Measurements from ENCODE around the gene RNASE13.

RNASE13 gene

DNA sequence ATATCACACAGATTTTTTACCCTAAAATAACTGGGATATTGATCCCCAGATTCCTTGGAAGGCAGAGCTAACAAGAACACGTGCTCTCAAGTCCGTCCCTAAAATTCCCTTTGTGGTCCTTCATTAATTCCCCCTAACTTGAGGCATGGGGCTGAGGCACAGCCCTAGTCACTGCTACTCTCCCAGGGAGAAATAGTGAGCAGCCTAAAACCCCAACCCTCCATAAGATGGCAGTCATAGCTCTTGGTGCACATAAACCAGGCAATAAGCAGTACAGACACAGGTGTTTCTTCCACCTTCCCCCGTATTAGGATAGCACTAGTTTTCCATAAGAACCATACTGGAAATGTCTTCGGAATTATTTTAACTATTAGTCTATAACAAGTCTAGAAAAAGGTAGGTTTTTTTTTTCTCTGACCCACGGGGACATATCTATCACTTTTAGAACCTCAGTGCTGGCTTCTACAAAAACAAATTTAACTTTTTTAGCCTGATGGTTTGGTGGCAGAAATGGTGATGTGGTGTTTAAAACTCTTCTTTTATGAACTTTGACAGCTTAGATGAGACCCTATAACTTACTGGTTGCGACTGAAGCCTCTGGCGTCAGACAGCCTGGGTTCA lies 32.4 kb upstream of the RNASE13 start:
- DNase-seq (ENCODE audit: low read depth in 2 of 2, low spot score in 1 of 2) = no peak

DNA sequence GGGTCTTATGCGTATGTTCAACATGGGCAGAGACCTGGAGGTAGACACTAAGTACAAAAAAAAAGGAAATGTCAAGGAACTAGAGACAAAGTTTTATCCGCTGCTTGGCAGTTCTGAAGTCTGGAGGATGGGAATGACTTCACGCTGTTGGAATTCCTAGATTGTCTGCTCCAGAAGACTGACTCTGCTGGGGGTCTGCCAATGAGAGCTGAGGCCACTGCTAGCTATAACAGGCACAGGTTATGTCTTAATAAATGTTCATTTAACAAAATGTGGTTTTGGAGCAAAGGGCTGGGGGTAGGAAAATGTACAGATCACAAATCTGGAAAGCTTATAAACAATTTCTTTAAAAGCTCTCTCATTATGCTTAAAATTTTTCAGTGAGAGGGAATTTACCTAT lies 28.9 kb upstream of the RNASE13 start:
- DNase-seq (ENCODE audit: low read depth in 2 of 2, low spot score in 1 of 2) = no peak

DNA sequence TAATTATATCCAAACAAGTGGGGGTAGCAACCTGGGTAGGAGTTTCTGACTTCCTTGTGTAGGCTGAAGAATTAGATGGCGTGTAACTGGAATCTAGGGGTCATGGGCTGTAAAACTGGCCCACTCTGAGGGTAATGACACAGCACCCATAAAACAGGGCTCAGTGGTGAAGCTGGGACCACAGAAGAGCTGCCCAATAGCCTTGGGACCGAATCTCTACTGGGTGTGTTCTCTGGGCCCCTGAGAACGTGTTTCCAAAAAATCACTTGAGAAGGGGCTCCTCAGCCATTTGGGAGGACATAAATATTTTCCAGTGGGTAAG lies 26.7 kb upstream of the RNASE13 start:
- DNase-seq (ENCODE audit: low read depth in 2 of 2, low spot score in 1 of 2) = no peak

DNA sequence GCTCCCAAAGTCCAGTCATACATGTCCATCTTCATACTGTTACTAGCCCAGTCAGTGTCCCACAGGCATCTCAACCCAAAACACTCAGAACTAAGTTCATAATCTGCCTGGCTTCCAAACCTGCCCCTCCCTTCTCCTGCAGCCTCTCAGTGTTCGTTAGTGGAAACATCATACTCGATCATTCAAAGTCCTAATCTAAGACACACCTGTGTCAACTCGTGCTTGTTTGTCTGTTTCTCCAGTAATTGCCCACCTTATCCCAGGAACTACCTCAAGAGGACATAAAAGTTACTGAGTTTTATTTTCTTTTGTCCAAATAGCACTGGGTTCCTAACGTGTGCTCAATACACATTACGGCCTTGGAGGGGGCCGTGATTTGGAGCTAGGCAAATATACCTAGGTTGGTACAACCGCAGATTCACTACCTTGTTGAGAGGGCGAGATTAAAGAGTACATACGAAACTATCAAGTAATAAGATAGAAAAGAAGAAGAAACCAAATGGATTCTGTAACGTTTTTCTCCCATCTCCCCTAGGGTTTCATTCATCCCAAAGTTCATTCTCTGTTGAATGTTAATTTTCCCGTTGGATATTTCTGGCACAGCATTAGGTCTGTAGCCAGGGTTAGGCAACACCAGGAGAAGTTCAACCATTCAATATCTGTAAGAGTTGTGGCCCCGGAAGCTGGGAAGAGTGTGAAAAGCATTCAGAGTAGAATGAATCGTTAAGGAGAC lies 26.2 kb upstream of the RNASE13 start:
- DNase-seq (ENCODE audit: low read depth in 2 of 2, low spot score in 1 of 2) = no peak

DNA sequence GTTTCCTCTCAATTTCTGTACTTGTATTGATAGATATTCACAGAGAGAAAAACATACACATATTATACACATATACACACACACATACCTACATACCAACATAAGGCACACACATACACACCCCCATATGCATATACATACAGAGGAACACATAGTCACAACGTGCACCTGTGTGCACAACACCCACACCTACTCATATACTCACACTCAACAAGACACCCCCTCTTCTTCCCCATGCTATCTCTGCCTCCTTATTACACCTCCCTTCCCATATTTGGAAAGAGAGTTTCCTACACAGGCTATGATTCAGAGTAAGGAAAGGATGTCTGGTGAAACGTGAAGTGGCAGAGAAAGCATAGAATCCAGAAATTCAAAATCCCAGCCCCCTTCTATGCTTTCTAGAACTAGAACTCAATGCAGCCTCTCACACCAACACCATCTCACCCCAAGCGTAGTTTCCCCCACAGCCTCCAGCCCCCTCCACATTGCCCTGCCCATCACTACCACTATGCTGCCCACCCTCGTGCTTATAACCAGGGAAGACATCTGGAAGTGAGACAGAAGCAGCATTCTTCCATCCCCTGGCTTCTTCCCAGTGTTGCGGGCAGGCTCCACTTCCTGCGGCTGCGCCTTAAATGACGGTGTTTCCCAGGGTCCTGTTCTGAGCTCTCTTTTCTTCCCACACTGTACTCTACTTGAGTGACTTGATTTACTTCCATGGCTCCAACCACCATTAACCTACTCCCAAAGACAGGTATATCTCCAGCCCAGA lies 25.4 kb upstream of the RNASE13 start:
- DNase-seq (ENCODE audit: low read depth in 2 of 2, low spot score in 1 of 2) = no peak

DNA sequence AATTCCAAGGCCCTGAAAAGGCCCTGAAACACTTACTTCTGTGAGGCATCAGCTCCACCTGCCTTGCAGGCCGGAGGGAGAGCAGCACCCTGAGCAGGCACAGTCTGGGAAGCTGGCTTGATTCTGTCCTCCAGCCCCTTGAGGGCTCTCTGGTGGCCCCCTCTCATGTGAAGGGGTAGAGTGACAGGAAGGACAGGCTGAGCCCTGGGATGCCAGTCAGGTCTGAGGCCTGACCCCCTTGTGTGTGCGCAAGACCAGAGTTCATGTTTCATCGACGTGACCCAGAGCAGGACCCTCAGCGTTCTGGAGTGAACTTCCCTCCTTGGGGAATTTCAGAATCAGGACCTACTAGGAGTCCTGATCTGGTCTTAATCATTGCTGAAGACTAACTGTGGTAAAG lies 24.3 kb upstream of the RNASE13 start:
- no peak for DNase-seq (ENCODE audit: low read depth in 2 of 2, low spot score in 1 of 2)

DNA sequence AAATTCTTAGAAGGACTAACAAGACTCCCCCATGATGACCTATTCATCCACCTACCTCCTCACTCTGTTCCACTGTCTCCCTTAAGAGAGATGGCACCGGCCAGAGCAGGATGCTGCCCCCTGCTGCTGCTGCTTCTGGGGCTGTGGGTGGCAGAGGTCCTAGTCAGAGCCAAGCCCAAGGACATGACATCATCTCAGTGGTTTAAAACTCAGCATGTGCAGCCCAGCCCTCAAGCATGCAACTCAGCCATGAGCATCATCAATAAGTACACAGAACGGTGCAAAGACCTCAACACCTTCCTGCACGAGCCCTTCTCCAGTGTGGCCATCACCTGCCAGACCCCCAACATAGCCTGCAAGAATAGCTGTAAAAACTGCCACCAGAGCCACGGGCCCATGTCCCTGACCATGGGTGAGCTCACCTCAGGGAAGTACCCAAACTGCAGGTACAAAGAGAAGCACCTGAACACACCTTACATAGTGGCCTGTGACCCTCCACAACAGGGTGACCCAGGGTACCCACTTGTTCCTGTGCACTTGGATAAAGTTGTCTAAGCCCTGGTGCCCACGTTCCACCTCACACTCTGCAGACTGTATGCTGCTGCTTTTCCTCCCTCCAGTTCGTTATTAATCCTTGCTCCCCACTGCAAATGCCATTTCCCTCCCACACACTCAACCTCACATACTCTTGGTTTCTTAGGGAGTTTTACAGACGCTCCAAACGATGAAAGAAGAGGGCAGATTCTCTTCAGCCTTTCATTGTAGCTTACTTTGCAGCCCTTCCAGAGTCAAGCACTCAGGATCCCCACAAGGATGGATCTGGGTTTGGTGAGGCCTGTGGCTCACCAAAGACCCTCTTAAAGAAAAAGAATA lies 23.4 kb upstream of the RNASE13 start, which contains the start of gene RNASE8:
RNASE8 (plus strand) TSS at position 20 of the 873 bp plus-strand sequence; CDS start at position 91, 71 bp downstream.
- DNase-seq (ENCODE audit: low read depth in 2 of 2, low spot score in 1 of 2) = no peak

DNA sequence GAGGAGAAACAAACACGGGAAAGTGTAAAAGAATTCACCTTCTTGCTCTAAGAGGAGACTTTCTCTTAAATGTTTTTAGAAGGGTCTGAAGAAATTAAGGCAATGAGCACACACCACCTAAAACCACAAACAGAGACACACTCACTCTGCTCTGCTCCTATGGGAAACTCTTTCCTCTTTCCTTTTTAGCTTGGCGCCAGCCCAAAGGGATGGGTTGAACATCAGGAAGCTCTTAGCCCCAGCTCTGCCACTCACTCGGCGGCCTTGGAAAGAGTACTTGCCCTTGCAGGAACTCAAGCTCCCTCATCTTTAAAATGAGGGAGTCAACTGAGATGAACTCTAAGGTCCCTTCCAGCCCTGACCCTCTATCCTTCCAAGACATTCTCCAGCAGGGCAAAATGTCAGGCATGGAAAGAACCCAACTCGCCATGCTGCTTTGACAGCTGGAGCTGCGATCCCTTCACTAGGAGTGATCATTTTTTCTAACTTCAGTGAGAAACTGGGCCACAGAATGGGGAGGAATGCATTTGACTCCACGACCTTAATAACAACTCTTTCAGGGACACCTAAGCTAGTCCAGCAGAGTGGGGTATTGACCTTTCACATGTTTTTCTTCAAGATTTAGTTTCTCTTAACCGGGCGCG lies 22.0 kb upstream of the RNASE13 start:
- DNase-seq (ENCODE audit: low read depth in 2 of 2, low spot score in 1 of 2) = no peak

DNA sequence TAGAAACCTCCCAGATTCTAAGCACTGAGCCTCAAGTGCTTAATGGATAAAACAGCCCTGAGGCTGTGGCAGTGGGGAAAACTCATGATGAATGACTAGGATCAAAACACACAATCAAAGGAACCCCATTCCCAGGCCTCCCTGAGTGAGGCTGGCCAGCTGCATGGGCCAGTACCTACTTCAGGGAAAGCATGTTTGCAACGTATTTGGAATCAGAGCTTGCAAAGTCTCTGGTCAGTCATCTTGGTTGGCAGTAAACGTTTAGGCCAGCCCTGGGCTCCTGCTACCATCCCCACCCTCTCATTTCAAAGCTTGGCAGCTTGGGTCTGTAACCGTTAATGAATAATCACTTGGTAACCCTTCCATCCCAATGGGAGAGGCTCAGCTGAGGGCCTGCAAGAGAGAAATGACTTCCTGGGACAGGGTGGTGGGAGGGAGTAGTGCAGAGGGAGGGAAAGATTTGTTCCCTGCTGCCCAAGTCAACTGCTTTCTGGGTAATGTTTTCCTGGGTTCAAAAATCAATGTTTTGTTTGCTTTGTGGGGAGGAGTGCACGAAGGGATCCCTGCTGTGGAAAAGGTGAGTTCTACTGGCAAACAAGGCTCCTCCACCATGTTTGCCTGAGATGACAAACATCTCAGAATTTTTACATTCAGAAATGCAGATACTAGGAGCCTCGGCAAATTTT lies 21.0 kb upstream of the RNASE13 start:
- no peak for DNase-seq (ENCODE audit: low read depth in 2 of 2, low spot score in 1 of 2)

DNA sequence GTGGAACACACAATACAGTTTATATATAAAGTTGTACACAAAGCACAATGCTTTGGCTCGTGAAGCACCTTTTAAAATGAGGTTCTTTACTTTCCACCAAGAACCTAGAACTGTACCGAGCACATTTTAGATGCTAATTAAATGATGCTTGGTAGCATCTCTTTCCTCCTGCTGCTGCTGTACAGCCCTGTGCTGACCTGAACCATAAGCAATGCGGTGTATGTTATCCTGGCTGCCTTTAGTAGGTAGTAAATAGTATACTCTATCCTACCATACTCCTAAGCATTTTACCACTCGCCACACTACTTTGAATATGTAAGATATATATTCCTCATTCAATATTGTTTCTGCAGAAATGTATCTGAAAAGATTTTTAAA lies 20.1 kb upstream of the RNASE13 start:
- no peak for DNase-seq (ENCODE audit: low read depth in 2 of 2, low spot score in 1 of 2)

DNA sequence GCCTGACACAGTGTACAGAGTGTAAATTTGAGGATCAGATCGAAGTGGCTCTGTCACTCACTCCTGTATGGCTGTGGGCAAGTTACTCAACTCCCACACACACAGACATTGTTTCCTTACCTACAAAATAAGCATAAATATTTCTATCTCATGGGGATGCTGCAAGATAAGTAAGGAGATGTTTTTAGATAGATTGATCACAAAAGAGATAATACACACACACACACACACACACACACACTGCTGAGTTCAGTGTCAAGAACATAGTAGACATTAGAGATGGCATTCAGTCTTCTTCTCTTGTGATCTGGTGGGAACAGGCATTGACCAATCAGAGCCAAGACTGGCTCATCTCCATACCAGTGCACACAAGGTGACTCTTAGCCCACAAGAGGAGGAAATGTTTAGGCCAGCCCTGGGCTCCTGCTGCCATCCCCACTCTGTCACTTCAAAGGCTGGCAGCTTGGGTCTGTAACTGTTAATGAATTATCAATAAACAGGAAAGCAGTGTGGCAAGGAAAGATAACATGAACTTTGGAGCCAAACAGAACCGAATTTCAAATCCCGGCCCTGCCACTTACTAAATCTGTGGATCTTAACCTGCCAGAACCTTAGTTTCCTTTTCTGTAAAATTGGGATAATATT lies 19.6 kb upstream of the RNASE13 start:
- no peak for DNase-seq (ENCODE audit: low read depth in 2 of 2, low spot score in 1 of 2)

DNA sequence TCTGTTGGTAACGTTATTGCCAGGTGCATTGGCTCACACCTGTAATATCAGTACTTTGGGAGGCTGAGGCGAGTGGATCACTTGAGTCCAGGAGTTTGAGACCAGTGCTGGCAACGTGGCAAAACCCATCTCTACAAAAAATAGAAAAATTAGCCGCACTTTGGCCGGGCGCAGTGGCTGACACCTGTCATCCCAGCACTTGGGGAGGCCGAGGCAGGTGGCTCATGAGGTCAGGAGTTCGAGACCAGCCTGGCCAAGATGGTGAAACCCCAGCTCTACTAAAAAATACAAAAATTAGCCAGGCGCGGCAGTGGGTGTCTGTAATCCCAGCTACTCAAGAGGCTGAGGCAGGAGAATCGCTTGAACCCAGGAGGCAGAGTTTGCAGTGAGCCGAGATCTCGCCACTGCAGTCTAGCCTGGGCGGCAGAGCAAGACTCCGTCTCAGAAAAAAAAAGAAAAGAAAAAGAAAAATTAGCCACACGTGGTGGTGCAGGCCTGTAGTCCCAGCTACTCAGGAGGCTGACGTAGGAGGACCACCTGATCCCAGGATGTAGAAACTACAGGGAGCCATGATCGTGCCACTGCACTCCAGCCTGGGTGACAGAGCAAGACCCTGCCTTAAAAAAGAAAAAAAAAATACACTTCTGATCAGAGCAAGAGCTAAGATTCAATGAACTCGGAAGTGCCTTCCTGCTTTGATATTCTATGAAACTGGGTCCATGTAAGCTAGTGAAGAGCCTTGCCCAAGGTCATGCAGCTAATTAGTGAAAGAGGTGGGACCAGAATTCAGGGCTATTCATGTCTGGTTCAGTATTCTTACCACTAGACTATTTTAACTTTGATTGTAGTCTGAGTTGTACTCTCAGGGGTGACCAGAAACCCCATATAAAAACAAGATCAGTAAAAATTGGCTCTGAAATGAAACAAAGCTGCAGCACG lies 18.8 kb upstream of the RNASE13 start:
- no peak for DNase-seq (ENCODE audit: low read depth in 2 of 2, low spot score in 1 of 2)

DNA sequence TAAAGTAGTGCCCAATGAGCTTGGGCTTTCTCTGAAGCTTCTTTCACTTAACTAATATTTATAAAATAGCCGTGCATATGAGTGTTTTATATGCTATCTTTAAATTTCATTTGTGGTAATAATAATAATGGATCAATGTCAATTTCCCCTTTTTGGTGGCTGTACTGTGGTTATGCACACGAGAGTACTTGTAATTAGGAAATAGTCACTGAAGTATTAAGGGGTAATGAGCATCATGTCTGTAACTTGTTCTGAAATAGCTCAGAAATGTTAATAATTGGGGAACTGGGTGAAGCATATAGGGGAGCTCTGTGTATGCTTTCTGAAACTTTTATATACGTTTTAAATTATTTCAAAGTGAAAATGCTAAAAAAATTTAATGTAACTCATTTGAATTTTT lies 16.0 kb upstream of the RNASE13 start:
- no peak for DNase-seq (ENCODE audit: low read depth in 2 of 2, low spot score in 1 of 2)

DNA sequence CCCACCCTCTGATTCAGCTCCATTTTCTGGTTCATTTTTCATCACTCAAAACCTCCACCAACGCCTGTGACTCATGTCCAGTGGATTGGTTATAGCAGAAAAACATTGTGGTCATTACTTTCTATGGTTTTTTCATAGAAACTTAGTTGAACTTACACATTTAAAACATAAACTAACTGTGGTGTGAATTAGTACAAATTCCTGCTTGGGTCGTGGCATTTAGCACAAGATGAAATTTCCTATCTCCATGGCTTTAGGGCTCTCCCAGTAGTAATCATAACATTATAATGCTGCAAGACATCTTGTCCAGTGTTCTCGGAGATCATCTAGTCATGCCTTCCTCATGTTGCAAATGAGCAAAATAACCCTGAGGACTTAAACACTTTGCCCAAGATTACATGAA lies 14.7 kb upstream of the RNASE13 start:
- no peak for DNase-seq (ENCODE audit: low read depth in 2 of 2, low spot score in 1 of 2)

DNA sequence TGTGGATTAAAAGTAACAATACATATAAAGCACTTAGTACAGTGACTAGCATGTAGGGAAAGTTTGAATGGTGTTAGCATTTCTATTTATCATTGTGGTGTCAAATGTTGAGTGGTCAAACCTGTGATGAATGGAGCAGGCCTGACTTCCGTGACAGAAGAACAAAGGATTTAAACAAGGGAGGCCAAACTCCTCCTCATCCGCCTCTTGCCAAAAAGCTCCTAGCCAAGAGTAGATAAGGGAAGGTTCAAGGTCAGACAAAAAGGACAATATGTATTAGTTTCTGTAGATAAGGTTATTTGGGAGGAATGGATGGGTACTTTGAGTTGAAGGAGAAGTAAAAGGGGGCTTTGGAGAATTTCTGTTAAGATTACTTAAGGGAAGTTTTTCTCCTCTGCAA lies 14.0 kb upstream of the RNASE13 start:
- DNase-seq (ENCODE audit: low read depth in 2 of 2, low spot score in 1 of 2) = no peak

DNA sequence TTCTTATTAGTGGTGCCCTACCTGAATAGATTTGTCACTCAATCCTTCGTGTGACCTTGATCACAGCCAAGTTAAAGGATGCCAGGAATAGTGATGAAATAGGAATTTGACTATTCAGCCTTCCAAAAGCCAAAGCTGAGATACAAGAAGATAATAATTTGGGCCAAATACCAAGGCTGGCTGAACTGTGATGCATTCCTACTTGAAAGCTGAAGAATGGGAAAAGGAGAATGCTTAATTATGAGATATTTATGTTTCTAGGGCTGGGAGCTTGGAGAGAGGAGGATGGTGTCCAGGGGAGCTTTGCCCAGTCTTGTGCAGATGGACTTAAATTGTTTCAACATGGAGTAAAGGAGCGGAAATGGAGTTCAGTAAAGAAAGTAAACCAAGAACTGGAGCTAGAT lies 12.8 kb upstream of the RNASE13 start:
- DNase-seq (ENCODE audit: low read depth in 2 of 2, low spot score in 1 of 2) = no peak

DNA sequence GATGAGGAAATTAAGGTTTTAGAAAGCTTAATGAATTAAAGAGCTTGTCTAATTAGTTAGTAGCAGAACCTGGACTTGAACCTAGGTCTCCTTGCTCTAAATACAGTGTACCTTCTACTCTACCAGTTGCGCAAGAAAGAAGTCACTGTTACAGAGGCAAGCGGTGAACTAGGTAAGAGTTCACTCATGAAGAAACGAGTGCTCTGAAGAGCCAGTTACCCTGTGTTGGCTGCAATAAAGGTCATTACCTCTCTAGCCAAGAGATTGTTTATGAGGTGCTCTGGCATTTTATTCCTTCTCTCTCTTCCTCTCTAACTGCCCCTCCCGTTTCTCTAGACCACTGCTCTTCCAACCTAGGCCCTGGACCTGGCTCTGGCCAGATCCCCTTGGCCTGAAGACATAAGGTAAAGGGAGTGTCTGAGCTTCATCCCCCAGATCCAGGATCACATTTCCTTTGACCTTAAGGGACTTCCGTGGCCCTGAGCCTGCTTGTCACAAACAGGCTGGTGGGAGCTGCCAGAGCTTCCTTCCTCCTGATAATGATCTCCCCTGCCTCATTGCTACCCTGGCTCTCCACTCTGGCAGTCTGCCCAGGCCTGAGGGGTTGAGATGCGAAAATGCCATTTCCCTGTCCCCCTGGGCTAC lies 9.5 kb upstream of the RNASE13 start:
- no peak for DNase-seq (ENCODE audit: low read depth in 2 of 2, low spot score in 1 of 2)

DNA sequence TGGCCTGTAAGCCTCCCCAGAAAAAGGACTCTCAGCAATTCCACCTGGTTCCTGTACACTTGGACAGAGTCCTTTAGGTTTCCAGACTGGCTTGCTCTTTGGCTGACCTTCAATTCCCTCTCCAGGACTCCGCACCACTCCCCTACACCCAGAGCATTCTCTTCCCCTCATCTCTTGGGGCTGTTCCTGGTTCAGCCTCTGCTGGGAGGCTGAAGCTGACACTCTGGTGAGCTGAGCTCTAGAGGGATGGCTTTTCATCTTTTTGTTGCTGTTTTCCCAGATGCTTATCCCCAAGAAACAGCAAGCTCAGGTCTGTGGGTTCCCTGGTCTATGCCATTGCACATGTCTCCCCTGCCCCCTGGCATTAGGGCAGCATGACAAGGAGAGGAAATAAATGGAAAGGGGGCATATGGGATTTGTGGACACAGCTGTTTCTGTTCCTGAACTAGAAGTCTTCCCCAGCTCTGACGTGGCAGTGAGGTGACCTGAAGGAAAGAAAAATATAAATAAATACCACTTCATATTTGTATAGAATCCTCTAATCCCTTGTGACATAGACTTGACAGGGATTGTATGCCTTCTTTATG lies 8.9 kb upstream of the RNASE13 start:
- no peak for DNase-seq (ENCODE audit: low read depth in 2 of 2, low spot score in 1 of 2)
